Occipital lobe (tissue), 2 donors: ENCODE results near the gene ACAP2. TPM values are rescaled to one million over a fixed set of nuclear protein-coding genes. Genes with fewer than 3 reads are reported as not detected.

Experiments used
- small RNA-seq: library from RNA; depleted of rRNA; stranded (forward); fragments of <200 nt; gene quantifications from one replicate; pipeline ENCODE3, GENCODE V24; 2014
- total RNA-seq: library from RNA; depleted of rRNA; stranded (reverse); fragments of >200 nt; gene quantifications from one replicate; pipeline ENCODE4 v1.2.3, GENCODE V29; 2014

ACAP2 gene
- total RNA-seq, 1 donor from 2014 or later, result 199 TPM

Small RNA genes within 50 kb of the gene (small RNA-seq; reads per million reads assigned to genes)
- not detected for gene RF00019

Other genes with a start within 250 kb of the ACAP2 start
- 24.2 TPM for gene XXYLT1, start 171.9 kb downstream of the ACAP2 start, total RNA-seq
- 92.3 TPM for gene PPP1R2, start 100.3 kb upstream of the ACAP2 start, total RNA-seq
- 3.6 TPM for gene APOD, start 140.9 kb upstream of the ACAP2 start, total RNA-seq